Stimulated activated memory B cell treated with anti-CD40 and anti-IgM and Interleukin-4, amounts not matched to agents 10 μg/mL and 1 μg/mL and 100 μg/mL, for 72 hours (primary cell): ENCODE measurements around the gene DGKQ.
"Not testable (repeated sequence)": the region's sequence is repeated elsewhere in the genome, so short reads cannot be mapped to it uniquely, and the experiment has no call there.

Experiments used
- ATAC-seq: fragments of 150-1000 bp; cut with Tn5 transposase; 2 replicates; pipeline ENCODE4 v1.10.0; 2021
- H3K27ac Mint-ChIP-seq: one replicate; pipeline ENCODE4 v1.8.0; 2022; ENCODE audit warnings: mild to moderate bottlenecking, mixed read lengths
- H3K27me3 Mint-ChIP-seq: one replicate; pipeline ENCODE4 v1.8.0; 2022; ENCODE audit warnings: mixed read lengths
- H3K36me3 Mint-ChIP-seq: one replicate; pipeline ENCODE4 v1.8.0; 2022; ENCODE audit warnings: mixed read lengths
- H3K4me1 Mint-ChIP-seq: one replicate; pipeline ENCODE4 v1.8.0; 2022; ENCODE audit warnings: mixed read lengths
- H3K4me3 Mint-ChIP-seq: one replicate; pipeline ENCODE4 v1.8.0; 2022; ENCODE audit warnings: mild to moderate bottlenecking, moderate library complexity, mixed read lengths
- H3K9me3 Mint-ChIP-seq: one replicate; pipeline ENCODE4 v1.8.0; 2022; ENCODE audit warnings: mixed read lengths

DGKQ gene

GRCh38 chr4:925171-925570 is 48.2 kb downstream of the DGKQ start:
- peak overlapping the region; percentile 56 for H3K4me3 Mint-ChIP-seq
- peaks cover 78% of the 10 kb centered on the region for H3K4me1 Mint-ChIP-seq
- peak overlapping the region; percentile 82 for H3K27ac Mint-ChIP-seq
- H3K9me3 Mint-ChIP-seq: no peaks in the 10 kb centered on the region
- H3K27me3 Mint-ChIP-seq: no peaks in the 10 kb centered on the region
- ATAC-seq: no peak
- H3K36me3 Mint-ChIP-seq: peaks cover 3% of the 10 kb centered on the region

DNA sequence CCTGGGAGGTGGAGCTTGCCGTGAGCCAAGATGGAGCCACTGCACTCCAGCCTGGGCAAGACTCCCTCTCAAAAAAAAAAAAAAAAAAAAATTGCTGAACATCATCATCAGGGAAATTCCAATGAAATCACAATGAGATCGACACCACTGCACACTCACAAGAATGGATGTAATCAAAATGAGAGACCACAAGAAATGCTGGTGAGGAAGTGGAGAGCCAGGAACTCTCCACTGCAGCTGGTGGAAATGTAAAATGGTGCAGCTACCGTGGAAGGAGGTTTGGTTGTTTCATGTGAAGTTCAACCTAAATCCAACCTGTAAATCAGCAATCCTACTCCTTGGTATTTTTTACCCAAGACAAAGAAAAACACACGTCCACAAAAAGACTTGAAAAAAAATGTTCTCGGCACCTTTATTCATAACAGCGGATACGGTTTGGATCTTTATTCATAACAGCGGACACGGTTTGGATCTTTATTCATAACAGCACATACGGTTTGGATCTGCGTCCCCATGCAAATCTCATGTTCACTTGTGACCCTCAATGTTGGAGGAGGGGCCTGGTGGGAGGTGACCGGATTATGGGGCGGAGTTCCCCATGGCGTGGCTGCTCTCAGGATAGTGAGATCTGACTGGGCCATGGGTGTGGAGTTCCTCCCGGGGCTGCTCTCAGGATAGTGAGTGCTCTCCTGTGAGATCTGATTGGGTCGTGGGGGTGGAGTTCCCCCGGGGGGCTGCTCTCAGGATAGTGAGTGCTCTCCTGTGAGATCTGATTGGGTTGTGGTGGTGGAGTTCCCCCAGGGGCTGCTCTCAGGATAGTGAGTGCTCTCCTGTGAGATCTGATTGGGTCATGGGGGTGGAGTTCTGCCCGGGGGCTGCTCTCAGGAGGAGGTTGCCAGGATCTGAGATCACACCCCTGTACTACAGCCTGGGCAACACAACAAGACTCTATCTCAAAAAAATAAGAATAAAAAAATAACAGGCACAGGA is 49.0 kb downstream of the DGKQ start:
- peak overlapping the region; percentile 56 for H3K4me3 Mint-ChIP-seq

GRCh38 chr4:921830-922331 is 51.5 kb downstream of the DGKQ start:
- Mint-ChIP-seq H3K27ac (peak overlapping the region; percentile 80), H3K27me3 (no peaks in the 10 kb centered on the region), H3K36me3 (peaks cover 18% of the 10 kb centered on the region), H3K9me3 (no peaks in the 10 kb centered on the region), H3K4me1 (peaks cover 76% of the 10 kb centered on the region), H3K4me3 (peak overlapping the region; percentile 55)
- peak; percentile 79 for ATAC-seq

More for the DNA sequence above, 49.0 kb downstream of the DGKQ start:
- H3K27ac Mint-ChIP-seq: peak overlapping the region; percentile 82
- H3K4me1 Mint-ChIP-seq: peaks cover 81% of the 10 kb centered on the region
- H3K36me3 Mint-ChIP-seq: peaks cover 10% of the 10 kb centered on the region
- ATAC-seq: peak; percentile 74
- H3K27me3 Mint-ChIP-seq: no peaks in the 10 kb centered on the region
- no peaks in the 10 kb centered on the region for H3K9me3 Mint-ChIP-seq

- not testable (repeated sequence) for H3K9me3 Mint-ChIP-seq, H3K27me3 Mint-ChIP-seq, H3K4me3 Mint-ChIP-seq, ATAC-seq
- Mint-ChIP-seq H3K4me1 (peaks cover 77% of the 10 kb centered on the region), H3K36me3 (peaks cover 18% of the 10 kb centered on the region), H3K27ac (peak overlapping the region; percentile 9)
These were observed 54.2 kb downstream of the DGKQ start for GRCh38 chr4:919004-919680.

- H3K4me3 Mint-ChIP-seq, H3K27me3 Mint-ChIP-seq, ATAC-seq, H3K9me3 Mint-ChIP-seq, H3K27ac Mint-ChIP-seq: not testable (repeated sequence)
- Mint-ChIP-seq H3K4me1 (peaks cover 73% of the 10 kb centered on the region), H3K36me3 (peaks cover 18% of the 10 kb centered on the region)
These were observed 54.8 kb downstream of the DGKQ start for GRCh38 chr4:918591-918990.

DNA sequence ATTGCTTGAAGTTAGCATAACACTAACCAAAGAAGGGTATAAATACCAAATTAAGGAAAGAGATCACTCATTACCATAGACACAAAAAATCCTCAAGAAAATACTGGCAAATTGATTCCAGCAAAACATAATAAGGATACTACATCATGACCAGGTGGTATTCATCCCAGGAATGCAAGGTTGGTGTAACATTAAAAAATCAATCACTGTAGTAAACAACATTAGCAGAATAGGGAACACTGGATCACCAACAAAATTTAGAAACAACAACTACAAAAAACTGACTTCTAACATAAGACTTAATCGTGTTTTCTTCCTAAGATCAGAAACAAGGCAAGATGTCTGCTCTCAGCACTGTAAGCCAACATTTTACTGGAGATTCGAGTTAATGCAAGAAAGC is 55.4 kb downstream of the DGKQ start:
- no peak overlapping the region for H3K27ac Mint-ChIP-seq
- ATAC-seq: no peak
- H3K4me3 Mint-ChIP-seq: no peak overlapping the region
- H3K9me3 Mint-ChIP-seq: no peaks in the 10 kb centered on the region
- peaks cover 68% of the 10 kb centered on the region for H3K4me1 Mint-ChIP-seq
- H3K27me3 Mint-ChIP-seq: no peaks in the 10 kb centered on the region
- H3K36me3 Mint-ChIP-seq: peaks cover 18% of the 10 kb centered on the region

DNA sequence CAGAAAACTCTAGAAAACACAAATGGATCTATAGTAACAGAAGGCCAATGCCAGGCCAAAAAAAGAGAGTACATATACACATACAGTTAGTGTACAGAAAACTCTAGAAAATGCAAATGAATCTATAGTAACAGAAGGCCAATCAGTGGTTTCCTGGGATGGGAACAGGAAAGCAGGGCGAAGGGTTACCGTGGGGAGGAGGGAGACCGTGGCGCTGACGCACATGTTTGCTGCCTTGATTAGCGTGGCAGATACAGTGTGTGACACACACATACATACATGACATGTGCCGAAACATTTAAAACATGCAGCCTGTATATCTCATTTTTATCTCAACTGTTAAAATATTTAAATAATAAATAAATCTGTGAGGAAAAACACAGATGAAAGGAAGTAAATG is 55.9 kb downstream of the DGKQ start:
- H3K27me3 Mint-ChIP-seq: no peaks in the 10 kb centered on the region
- H3K36me3 Mint-ChIP-seq: peaks cover 23% of the 10 kb centered on the region
- H3K9me3 Mint-ChIP-seq: no peaks in the 10 kb centered on the region
- no peak overlapping the region for H3K27ac Mint-ChIP-seq
- no peak overlapping the region for H3K4me3 Mint-ChIP-seq
- peaks cover 63% of the 10 kb centered on the region for H3K4me1 Mint-ChIP-seq
- no peak for ATAC-seq

- H3K36me3 Mint-ChIP-seq: peaks cover 40% of the 10 kb centered on the region
- H3K4me3 Mint-ChIP-seq: peak overlapping the region; percentile 66
- ATAC-seq: no peak
- H3K9me3 Mint-ChIP-seq: no peaks in the 10 kb centered on the region
- peaks cover 57% of the 10 kb centered on the region for H3K4me1 Mint-ChIP-seq
- peak overlapping the region; percentile 70 for H3K27ac Mint-ChIP-seq
- H3K27me3 Mint-ChIP-seq: no peaks in the 10 kb centered on the region
These were observed 57.8 kb downstream of the DGKQ start for GRCh38 chr4:915595-915994.

DNA sequence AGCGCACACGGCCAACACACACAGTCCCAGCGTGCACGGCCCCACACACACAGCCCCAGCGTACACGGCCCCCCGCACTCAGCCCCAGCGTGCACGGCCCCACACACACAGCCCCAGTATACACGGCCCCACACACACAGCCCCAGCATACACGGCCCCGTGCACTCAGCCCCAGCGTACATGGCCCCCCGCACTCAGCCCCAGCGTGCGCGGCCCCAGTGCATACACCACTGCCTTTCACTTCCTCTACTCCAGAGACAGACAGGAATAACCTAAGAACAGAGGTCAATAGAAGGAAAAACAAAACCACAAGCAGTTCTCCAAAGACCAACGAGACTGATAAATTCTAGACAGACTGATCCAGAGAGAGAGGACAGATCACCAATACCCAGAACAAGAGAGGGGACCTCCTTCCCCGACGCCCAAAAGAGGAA is 58.3 kb downstream of the DGKQ start:
- Mint-ChIP-seq H3K36me3 (peaks cover 39% of the 10 kb centered on the region), H3K27me3 (no peaks in the 10 kb centered on the region), H3K9me3 (no peaks in the 10 kb centered on the region), H3K27ac (peak overlapping the region; percentile 70), H3K4me1 (peaks cover 53% of the 10 kb centered on the region), H3K4me3 (peak overlapping the region; percentile 66)
- peak; percentile 79 for ATAC-seq

GRCh38 chr4:914531-914930 is 58.8 kb downstream of the DGKQ start:
- Mint-ChIP-seq H3K4me3 (no peak overlapping the region), H3K36me3 (peaks cover 37% of the 10 kb centered on the region), H3K27me3 (no peaks in the 10 kb centered on the region), H3K27ac (peak overlapping the region; percentile 70), H3K9me3 (no peaks in the 10 kb centered on the region), H3K4me1 (peaks cover 48% of the 10 kb centered on the region)
- ATAC-seq: no peak

DNA sequence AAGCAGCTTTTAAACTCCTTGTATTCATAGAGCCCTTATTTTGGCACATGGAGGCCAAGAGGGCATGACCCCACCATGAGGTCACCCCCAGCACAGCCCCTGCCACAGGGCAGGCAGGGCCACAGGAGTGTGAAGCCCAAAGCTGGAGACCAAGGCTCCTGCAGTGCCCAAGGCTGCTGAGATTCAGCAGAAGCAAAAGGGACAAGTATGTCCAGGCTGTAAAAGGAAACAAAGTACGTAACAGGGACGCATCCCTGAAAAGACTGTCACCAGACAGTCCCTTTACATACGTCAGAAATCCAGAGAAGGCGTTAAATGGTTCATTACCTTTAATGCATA is 60.1 kb downstream of the DGKQ start:
- Mint-ChIP-seq H3K4me3 (no peak overlapping the region), H3K4me1 (peaks cover 42% of the 10 kb centered on the region), H3K27ac (no peak overlapping the region), H3K9me3 (no peaks in the 10 kb centered on the region), H3K36me3 (peaks cover 39% of the 10 kb centered on the region), H3K27me3 (no peaks in the 10 kb centered on the region)
- no peak for ATAC-seq

DNA sequence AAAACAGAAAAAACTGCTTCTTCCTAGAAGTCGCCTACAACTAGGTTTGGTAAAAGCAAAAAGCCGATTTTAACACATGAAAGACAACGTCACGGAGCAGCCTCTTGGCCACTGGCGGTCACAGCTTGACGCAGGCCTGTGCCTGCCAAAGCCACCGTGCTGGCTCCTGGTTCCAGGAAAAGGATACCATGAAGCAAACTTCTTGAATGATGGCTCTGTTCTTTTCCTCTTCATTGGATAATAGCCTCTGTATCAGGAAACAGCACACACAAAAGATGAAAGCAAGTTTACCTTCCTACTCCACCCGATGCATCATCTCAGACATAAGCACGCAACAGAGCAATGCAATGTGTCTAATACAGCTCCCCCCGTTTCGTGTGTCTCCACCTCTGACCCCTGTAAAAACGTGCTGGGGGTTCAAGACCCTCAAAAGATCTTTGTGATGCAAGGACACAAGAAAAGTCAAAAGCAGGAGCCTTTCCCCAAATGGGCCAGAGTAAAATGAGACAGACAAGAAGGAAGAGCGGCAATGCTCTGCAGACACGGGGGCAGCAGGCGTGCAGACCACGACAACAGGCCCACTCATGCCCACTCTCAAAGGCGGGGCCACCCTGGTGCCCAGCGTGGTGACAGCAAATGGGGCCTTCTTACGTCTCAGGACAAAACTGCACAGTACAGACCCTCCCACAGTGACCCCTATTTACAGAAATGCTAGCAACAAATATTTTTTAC is 60.7 kb downstream of the DGKQ start:
- peaks cover 42% of the 10 kb centered on the region for H3K4me1 Mint-ChIP-seq

DNA sequence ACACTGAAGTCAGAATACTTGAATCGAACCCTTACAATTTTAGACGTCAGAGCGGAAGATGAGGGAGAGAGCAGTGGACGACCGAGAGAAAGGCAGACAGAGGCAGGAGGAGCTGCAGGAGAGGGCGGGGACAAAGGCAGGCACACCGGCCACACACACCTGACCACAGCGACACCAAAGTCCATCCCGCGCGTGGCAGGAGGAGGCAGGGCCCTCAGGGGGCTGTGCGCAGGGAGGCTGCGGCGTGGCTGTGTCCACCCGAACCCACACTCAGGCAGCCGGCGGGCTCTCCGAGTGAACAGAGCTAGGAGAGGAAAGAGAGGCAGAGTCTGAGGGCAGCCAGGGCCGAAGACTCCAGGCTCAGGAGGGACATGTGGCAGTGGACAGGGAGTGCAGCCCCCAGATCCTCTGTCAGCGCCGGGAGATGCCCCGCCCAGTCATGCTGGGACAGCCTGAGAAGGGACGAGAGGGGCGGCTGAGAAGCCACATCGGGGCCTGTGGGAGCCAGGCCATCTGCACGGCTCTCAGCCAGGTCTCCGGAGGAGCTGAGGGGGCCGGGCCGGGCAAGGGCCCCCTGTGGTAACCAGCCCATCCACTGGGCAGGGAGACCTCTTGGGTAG is 61.4 kb downstream of the DGKQ start:
- Mint-ChIP-seq H3K27ac (peak overlapping the region; percentile 51), H3K4me1 (peaks cover 36% of the 10 kb centered on the region), H3K4me3 (no peak overlapping the region), H3K9me3 (no peaks in the 10 kb centered on the region), H3K27me3 (no peaks in the 10 kb centered on the region), H3K36me3 (peaks cover 40% of the 10 kb centered on the region)
- no peak for ATAC-seq

More for the DNA sequence above, 60.7 kb downstream of the DGKQ start:
- no peak for ATAC-seq
- no peak overlapping the region for H3K4me3 Mint-ChIP-seq
- no peak overlapping the region for H3K27ac Mint-ChIP-seq
- H3K9me3 Mint-ChIP-seq: no peaks in the 10 kb centered on the region
- no peaks in the 10 kb centered on the region for H3K27me3 Mint-ChIP-seq
- peaks cover 39% of the 10 kb centered on the region for H3K36me3 Mint-ChIP-seq

DNA sequence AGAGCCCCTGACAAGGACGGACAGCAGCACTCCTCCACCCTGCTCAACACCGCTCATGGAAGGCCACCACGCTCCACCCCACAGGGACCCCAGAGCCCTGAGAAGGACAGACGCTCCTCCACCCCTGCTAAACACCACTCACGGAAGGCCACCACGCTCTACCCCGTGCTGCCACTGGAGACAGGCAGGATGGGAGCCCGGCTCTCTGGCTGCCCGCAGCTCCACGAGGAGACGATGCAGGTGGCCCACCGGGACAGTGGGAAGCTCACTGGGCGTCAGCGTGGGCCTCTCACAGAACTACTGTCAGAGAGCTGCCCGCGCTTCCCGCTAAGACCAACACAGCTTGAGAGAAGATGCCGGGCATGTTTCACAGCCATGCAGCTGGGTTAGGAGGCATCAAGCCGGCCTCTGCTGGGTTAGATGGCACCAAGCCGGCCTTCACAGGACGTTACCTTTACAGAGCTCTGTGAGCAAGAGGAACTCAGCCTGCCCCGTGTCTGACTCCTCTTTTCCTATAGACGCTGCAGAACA is 62.1 kb downstream of the DGKQ start:
- H3K4me3 Mint-ChIP-seq: no peak overlapping the region
- peaks cover 29% of the 10 kb centered on the region for H3K4me1 Mint-ChIP-seq
- no peak for ATAC-seq
- no peaks in the 10 kb centered on the region for H3K27me3 Mint-ChIP-seq
- H3K27ac Mint-ChIP-seq: peak overlapping the region; percentile 51
- no peaks in the 10 kb centered on the region for H3K9me3 Mint-ChIP-seq
- peaks cover 47% of the 10 kb centered on the region for H3K36me3 Mint-ChIP-seq
